ENCODE measurements around the gene PSMB3. TPM values are rescaled to one million over a fixed set of nuclear protein-coding genes. Genes with fewer than 3 reads are reported as not detected.
A peak's percentile ranks its signal among the peaks of the same experiment; 100 is the strongest.

The PSMB3 gene
- polyA plus RNA-seq, 3 donors = 315 to 689 (median 625) TPM

GRCh38 chr17:38796451-38797157, 44.1 kb downstream of the PSMB3 start:
- Histone ChIP-seq H4K20me1 (ENCODE audit: insufficient read depth, low read length) (peaks cover 39% of the 10 kb centered on the region), H2AFZ (ENCODE audit: insufficient read depth, low read depth, low read length, poor library complexity, severe bottlenecking) (no peak overlapping the region), H3K4me2 (replicated peaks; ENCODE audit: extremely low read depth, low read length, poor library complexity, severe bottlenecking) (no peak overlapping the region), H3K9ac (ENCODE audit: insufficient read depth, low read length, poor library complexity, severe bottlenecking) (no peak overlapping the region), H3K9me3 (replicated peaks in 1 of 2; ENCODE audit: control insufficient read depth in 1 of 2, insufficient read depth in 1 of 2, low read length in 2 of 2) (no peaks in the 10 kb centered on the region), H3K4me1 (ENCODE audit: control insufficient read depth in 1 of 2, insufficient read depth in 2 of 2, low read length in 2 of 2) (peaks cover 25 to 27% of the 10 kb centered on the region in 2 donors), H3K79me2 (ENCODE audit: insufficient read depth, low read length) (peaks cover 69% of the 10 kb centered on the region), H3K4me3 (replicated peaks in 1 of 3; ENCODE audit: low read depth in 2 of 3, low read length in 3 of 3) (no peak overlapping the region), H3K27me3 (ENCODE audit: control insufficient read depth in 2 of 2, insufficient read depth in 2 of 2, low read length in 2 of 2) (no peaks in the 10 kb centered on the region), H3K36me3 (replicated peaks in 1 of 2; ENCODE audit: control insufficient read depth in 1 of 2, insufficient read depth in 2 of 2, low read length in 2 of 2) (peaks cover 5 to 45% of the 10 kb centered on the region in 2 donors), H3K27ac (ENCODE audit: low read depth in 1 of 2, low read length in 2 of 2) (no peak overlapping the region)
- no peak for TF ChIP-seq CTCF (IDR thresholded peaks at IDR 0.05)
- intact Hi-C loops (cut with micrococcal nuclease) = no loop called here
- peak in 1 of 3 donors; percentile 12 for DNase-seq
- H3K27me3 Mint-ChIP-seq (ENCODE audit: low read depth in 3 of 3) = no peaks in the 10 kb centered on the region
- H3K4me3 Mint-ChIP-seq = no peak overlapping the region
- 73% methylated on average over 3 of the region's 5 CpGs for WGBS (ENCODE audit: insufficient coverage)
- peaks cover 0 to 1% (median 0%) of the 10 kb centered on the region in 7 donors for H3K9me3 Mint-ChIP-seq
- peaks cover 32% of the 10 kb centered on the region for H3K4me1 Mint-ChIP-seq
- peak overlapping the region in 2 of 7 donors; percentile 32 to 84 for H3K27ac Mint-ChIP-seq
- peaks cover 29 to 39% of the 10 kb centered on the region in 2 donors for H3K36me3 Mint-ChIP-seq

GRCh38 chr17:38797158-38797490, 44.6 kb downstream of the PSMB3 start:
- Histone ChIP-seq H4K20me1 (ENCODE audit: insufficient read depth, low read length) (peaks cover 36% of the 10 kb centered on the region), H3K9me3 (replicated peaks in 1 of 2; ENCODE audit: control insufficient read depth in 1 of 2, insufficient read depth in 1 of 2, low read length in 2 of 2) (no peaks in the 10 kb centered on the region), H3K4me3 (replicated peaks in 1 of 3; ENCODE audit: low read depth in 2 of 3, low read length in 3 of 3) (no peak overlapping the region), H2AFZ (ENCODE audit: insufficient read depth, low read depth, low read length, poor library complexity, severe bottlenecking) (no peak overlapping the region), H3K27me3 (ENCODE audit: control insufficient read depth in 2 of 2, insufficient read depth in 2 of 2, low read length in 2 of 2) (no peaks in the 10 kb centered on the region), H3K4me1 (ENCODE audit: control insufficient read depth in 1 of 2, insufficient read depth in 2 of 2, low read length in 2 of 2) (peaks cover 25 to 27% of the 10 kb centered on the region in 2 donors), H3K4me2 (replicated peaks; ENCODE audit: extremely low read depth, low read length, poor library complexity, severe bottlenecking) (peak overlapping the region; percentile 99), H3K27ac (ENCODE audit: low read depth in 1 of 2, low read length in 2 of 2) (no peak overlapping the region), H3K36me3 (replicated peaks in 1 of 2; ENCODE audit: control insufficient read depth in 1 of 2, insufficient read depth in 2 of 2, low read length in 2 of 2) (peaks cover 11 to 48% of the 10 kb centered on the region in 2 donors), H3K79me2 (ENCODE audit: insufficient read depth, low read length) (peaks cover 66% of the 10 kb centered on the region), H3K9ac (ENCODE audit: insufficient read depth, low read length, poor library complexity, severe bottlenecking) (no peak overlapping the region)
- H3K4me3 Mint-ChIP-seq = no peak overlapping the region
- H3K9me3 Mint-ChIP-seq = peaks cover 0 to 1% (median 0%) of the 10 kb centered on the region in 7 donors
- 63% methylated on average over 2 of the region's 5 CpGs for WGBS (ENCODE audit: insufficient coverage)
- DNase-seq = peak in 1 of 3 donors; percentile 13
- intact Hi-C loops (cut with micrococcal nuclease) = no loop called here
- H3K36me3 Mint-ChIP-seq = peaks cover 32 to 39% of the 10 kb centered on the region in 2 donors
- no peak for TF ChIP-seq CTCF (IDR thresholded peaks at IDR 0.05)
- peaks cover 32% of the 10 kb centered on the region for H3K4me1 Mint-ChIP-seq
- no peaks in the 10 kb centered on the region for H3K27me3 Mint-ChIP-seq (ENCODE audit: low read depth in 3 of 3)
- peak overlapping the region in 1 of 7 donors; percentile 32 for H3K27ac Mint-ChIP-seq

Measured in CD14-positive monocyte (primary cell).